Kidney epithelial cell (primary cell): ENCODE results near the gene RND1. TPM values are rescaled to one million over a fixed set of nuclear protein-coding genes. Genes with fewer than 3 reads are reported as not detected.
"Not testable (repeated sequence)": the region's sequence is repeated elsewhere in the genome, so short reads cannot be mapped to it uniquely, and the experiment has no call there.

Experiments
- DNase-seq: peaks from one replicate; pipeline ENCODE4 v3.0.0-alpha.2; 2010; ENCODE audit warnings: low read depth
- H3K27me3 ChIP-seq: 2 replicates; pipeline ENCODE4 v1.6.0; 2011; ENCODE audit warnings: low read length; ENCODE audit not compliant: control insufficient read depth, insufficient read depth
- H3K36me3 ChIP-seq: 2 replicates; pipeline ENCODE4 v1.5.1; 2011; ENCODE audit warnings: low read length; ENCODE audit not compliant: control insufficient read depth, insufficient read depth
- H3K4me3 ChIP-seq: 2 replicates; pipeline ENCODE4 v1.5.1; 2011; ENCODE audit warnings: low read depth, mild to moderate bottlenecking, control low read depth, low read length
- CTCF ChIP-seq: IDR thresholded peaks from 2 replicates; pipeline ENCODE4 v1.5.1; 2011; ENCODE audit warnings: mild to moderate bottlenecking, moderate library complexity, low read length, control low read depth, inconsistent platforms; ENCODE audit not compliant: insufficient read depth, poor library complexity, severe bottlenecking
- total RNA-seq: library from RNA; depleted of rRNA; stranded (reverse); fragments of >200 nt; gene quantifications from 2 replicates; pipeline ENCODE4 v1.2.3, GENCODE V29; 2015

RND1 gene
- total RNA-seq, 1 donor from 2014 or later: 10.7 TPM

GRCh38 chr12:48866052-48866711, 512 bp upstream of the RND1 start:
- Histone ChIP-seq H3K36me3 (no peaks in the 10 kb centered on the region), H3K27me3 (peaks cover 25% of the 10 kb centered on the region), H3K4me3 (no peak overlapping the region)
- DNase-seq: no peak
- no peak for TF ChIP-seq CTCF

GRCh38 chr12:48863291-48863690, 2.4 kb downstream of the RND1 start:
- Histone ChIP-seq H3K27me3 (peaks cover 25% of the 10 kb centered on the region), H3K4me3 (no peak overlapping the region), H3K36me3 (no peaks in the 10 kb centered on the region)
- no peak for TF ChIP-seq CTCF
- DNase-seq: no peak

GRCh38 chr12:48862760-48863159, 2.9 kb downstream of the RND1 start:
- Histone ChIP-seq H3K4me3 (no peak overlapping the region), H3K27me3 (peaks cover 25% of the 10 kb centered on the region), H3K36me3 (no peaks in the 10 kb centered on the region)
- no peak for DNase-seq
- no peak for TF ChIP-seq CTCF

- H3K27me3 ChIP-seq: peaks cover 25% of the 10 kb centered on the region
- H3K4me3 ChIP-seq: no peak overlapping the region
- no peaks in the 10 kb centered on the region for H3K36me3 ChIP-seq
- TF ChIP-seq CTCF: no peak
- no peak for DNase-seq
Measured at GRCh38 chr12:48861111-48861510, 4.6 kb downstream of the RND1 start.

GRCh38 chr12:48860236-48860635, 5.4 kb downstream of the RND1 start:
- H3K27me3 ChIP-seq: peaks cover 25% of the 10 kb centered on the region
- not testable (repeated sequence) for DNase-seq, H3K4me3 ChIP-seq, H3K36me3 ChIP-seq

- H3K36me3 ChIP-seq: no peaks in the 10 kb centered on the region
- no peak overlapping the region for H3K4me3 ChIP-seq
- TF ChIP-seq CTCF: no peak
- H3K27me3 ChIP-seq: peaks cover 18% of the 10 kb centered on the region
- no peak for DNase-seq
Measured at GRCh38 chr12:48859607-48860006, 6.1 kb downstream of the RND1 start.
